Eye (tissue), 1 donor: ENCODE data around the gene POU2F3.

ENCODE experiments used
- DNase-seq: peaks from one replicate; pipeline ENCODE4 v3.0.0-alpha.2; 2015

Gene POU2F3

DNA sequence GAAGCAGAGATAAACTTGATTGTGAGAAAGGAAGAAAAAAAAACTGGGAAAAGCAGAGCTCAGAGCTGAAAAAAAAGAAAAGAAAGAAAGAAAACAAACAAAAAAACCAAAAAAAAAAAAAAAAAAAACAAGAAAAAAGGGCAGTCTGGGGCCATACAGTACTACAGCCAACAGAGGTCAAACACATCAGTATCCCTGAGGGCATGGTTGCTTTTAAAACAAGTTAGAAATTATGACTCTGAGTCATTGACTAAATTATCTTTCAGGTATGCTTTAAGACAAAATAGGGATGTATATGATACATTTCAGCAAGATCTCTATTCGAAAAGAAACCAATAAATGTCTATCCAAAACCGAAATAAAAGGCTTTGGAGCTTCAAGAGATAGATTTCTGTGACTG, 48.1 kb downstream of the POU2F3 start:
- DNase-seq, result no peak

DNA sequence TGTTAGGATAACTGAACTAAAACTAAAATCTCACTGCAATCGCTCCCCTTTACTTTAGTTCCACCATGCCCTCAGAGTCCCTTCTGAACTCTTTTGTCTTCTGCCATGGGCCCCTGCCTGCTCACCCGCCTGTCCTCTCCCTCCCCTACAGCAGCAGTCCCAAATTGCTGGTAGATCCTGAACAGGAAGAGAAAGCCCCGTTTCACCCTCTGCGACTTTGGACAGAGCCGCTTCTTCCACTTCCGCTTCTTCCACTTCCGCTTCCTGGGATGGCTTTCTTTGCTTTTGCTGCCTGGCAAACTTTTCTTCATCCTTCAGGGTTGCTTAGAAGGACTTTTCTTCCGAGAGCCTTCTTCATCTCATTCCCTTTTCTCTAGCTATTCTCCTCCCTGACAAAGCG, 49.5 kb downstream of the POU2F3 start:
- DNase-seq, result no peak

DNA sequence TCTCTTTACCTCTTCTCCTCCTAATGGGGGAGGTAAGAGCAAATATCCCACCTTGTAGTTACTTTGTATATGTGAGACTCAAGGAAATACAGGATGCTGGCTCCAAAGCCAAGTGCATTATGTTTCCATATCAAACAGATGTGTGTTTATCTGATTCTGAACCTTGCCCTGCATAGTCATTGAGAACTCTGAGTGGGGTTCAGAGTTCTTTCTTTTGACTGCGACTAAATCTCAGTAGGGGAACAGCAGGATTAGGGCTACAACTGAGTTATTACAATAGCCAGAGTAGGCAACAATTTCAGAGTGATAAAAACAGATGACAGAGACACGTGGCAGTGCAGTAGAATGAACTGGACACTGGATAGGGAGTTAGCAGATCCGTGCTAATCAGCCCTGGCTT, 51.0 kb downstream of the POU2F3 start:
- no peak for DNase-seq

DNA sequence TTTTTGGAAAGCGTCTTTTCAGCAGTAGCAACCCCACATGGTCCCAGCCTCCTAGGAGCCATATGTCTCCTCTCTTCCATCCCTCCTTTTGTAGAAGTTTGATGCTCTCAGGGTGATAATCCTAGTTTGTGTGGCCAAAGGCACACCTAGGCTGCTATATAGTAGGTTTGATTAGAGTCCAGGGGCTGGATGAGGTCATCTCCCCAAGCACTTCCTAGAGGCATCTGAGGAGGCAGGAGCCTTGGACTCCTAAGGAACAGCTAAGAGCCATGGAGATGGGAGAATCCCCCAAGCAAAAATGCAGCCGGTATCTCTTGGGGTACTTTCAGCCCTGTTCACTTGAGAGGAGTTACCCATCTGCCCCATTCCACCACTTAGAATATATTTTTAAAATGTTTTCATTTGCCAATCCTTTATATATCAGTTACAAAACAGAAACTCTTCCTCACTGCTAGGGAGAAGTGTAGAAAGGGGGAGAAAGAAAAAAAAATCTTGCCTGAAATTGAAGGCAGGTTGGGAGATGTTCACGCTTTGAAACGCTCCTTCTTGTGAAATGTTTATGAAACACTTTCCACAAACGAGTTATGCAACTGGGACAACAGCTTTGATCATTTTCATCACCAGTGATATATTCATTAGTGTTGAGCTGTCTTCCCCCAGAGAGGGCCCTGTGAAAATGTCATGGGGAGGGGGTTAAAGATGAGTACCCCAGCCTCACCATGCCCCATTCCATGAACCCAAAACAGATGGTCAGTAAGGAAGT, 53.3 kb downstream of the POU2F3 start:
- no peak for DNase-seq

DNA sequence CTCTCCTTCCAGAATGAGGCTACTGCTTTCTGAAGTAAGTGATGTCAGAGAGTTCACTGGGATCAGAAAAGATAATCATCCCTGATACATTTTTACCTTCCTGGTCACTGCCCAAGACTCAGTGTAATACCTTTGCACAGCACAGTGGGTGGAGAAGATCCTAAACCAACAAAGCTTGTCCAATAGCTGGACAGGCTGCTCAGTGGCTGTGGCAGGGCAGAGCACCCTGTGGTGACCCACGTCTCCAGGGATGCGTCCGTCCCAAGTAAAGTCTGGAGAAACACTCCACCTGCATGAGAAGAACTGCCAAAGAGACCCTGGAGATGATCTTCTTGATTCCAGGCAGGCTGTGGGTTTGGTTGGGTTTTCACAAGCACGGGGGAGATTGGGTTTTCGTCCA, 54.2 kb downstream of the POU2F3 start:
- DNase-seq, result no peak

DNA sequence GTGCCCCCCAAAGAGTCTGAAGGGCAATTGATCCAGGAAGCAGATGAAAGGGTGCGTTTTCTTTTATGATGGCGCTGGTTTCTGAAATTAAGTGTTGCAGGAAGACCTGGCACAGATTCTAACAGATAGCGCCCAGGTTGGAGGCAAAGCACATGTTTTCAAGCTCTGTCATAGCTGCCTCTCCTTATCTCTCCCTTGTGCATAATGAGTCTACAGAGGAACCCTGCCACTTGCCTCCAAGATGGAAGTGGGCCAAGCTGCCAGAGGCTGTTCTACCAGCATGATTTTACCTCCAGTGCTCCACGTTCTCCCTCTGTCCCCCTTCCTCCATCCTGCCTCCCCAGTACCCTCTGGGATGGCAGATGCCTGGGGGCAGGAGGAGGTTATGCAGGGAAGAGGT, 55.2 kb downstream of the POU2F3 start:
- DNase-seq, result no peak

DNA sequence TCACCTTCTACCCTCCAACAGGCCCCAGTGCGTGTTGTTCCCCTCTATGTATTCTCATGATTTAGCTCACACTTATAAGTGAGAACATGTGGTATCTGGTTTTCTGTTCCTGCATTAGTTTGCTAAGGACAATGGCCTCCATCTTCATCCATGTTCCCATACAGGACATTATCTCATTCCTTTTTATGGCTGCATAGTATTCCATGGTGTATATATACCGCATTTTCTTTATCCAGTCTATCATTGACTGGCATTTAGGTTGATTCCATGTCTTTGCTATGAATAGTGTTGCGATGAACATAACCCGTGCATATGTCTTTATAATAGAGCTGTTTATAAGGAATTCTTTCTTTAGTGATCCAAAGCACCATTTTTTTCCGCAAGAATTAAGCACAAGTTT, 56.6 kb downstream of the POU2F3 start:
- DNase-seq, result no peak

DNA sequence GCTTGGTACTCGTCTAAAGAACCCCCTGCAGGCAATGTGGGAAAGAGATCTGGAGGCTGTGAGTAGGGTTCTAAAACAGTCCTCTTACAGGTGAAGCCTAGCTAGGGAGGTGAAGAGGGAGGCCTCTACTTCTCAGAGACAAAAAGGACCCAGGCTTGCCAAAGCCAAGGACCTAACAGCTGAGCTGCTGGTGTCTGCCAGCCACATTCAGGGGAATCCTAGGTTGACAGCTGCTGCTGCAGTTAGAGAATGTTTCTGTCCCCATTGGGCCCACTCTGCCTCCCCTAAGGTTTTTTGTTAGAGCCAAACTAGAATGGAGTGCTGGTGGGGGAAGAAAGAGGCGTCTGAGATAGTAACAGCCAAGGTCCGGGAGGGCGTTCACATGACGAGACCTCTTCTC, 58.5 kb downstream of the POU2F3 start:
- DNase-seq, result no peak

DNA sequence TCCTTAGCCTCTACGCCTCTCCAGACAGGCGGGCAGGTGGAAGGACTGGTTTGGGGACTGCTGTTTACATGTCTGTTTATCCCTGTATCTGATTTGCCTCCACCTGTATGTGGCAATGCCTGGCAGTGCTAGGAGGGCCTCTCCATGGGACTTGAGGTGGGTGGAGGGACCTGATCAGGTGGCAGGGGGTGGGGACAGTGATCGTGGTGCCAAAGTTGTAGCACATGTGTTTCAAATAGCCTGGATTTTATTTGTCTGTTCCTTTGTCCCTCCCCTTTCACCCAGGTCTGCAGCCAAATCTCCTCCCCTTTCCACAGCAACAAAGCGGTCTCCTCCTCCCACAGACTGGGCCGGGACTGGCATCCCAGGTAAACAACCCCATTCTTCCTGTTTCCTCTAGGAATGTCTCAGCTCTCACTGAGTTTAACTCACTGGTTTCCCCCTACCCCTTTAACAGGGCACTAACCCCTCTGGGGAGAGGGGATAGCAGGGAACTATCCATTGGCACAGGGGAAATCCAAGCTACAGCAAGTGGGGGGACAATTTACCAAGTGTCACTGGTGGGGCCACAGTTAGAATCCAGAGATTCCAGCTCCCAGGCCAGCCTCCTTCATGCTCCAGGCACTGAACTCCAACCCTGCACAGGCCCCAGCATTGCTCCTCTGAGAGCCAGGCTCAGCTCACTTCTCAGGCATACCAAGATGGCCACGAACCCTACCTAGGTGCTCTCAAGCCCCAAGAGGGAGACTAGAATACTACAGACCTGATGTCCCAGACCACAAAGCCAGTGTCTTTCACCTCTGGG, 62.3 kb downstream of the POU2F3 start:
- DNase-seq, result no peak

DNA sequence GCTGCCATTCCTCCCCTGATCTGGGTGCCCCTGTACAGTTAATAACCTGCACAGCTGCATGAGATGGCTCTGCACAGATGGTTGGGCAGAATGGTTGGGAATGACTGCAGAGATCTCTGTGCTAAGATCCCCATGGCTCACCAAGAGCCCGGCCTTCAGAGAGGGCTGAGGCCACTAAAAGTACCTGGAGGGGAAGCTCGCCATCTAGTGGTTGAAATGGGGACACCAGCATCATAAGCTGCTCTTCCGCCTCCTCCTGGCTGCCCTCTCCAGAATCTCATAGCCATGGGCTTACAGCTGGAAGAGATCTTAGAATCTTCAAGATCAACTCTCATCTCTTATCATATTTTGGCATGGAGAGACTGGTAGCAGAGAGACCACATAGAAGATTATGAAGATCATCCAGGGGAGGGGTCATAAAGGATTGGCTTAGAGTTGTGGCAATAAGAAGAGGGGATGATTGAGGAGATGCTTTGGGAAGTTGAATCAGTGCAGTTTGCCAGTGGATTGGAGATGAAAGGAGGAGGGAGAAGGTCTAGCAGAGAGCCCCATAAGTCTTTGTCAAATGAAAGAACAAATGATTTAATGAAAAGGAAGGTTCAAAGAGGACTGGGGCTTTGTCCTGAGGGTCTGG, 63.2 kb downstream of the POU2F3 start:
- DNase-seq, result peak; percentile 92

DNA sequence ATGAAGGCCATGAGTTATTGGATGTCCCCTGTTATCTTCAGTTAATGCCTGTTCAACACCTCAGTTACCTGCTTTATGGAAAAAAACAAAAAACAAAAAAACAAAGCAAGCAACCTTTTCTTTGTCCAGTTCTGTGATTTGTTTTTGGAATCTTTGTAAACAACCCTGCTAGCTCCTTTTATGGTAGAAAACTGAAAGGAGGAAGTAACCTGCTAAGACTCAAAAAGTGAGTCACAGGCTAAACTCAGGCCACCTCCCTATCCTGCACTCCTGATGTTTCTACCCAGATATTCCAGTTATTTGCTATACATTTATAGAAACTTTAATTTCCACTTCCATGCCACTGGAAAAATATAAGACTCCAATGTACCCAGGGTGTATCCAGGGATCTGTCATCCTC, 64.6 kb downstream of the POU2F3 start:
- no peak for DNase-seq

DNA sequence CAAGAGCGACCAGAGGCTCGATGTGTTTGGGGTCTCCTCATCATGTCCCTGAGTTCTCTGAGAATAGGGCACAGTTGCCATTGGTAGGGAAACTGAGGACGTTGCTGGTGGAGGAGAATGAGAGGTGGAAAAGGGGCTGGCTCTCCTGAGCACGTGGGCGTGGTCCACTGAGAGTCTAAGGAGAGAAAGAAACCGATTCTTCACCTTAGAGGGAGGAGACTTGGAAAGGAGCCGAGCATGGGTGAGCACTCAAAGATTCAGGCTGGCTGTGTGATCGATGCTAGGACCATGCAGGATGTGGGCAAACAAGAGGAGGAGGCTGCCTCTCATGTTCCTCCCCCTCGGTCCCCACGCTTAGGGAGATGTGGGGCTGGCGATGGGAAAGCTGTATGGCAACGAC, 65.3 kb downstream of the POU2F3 start:
- DNase-seq, result no peak

DNA sequence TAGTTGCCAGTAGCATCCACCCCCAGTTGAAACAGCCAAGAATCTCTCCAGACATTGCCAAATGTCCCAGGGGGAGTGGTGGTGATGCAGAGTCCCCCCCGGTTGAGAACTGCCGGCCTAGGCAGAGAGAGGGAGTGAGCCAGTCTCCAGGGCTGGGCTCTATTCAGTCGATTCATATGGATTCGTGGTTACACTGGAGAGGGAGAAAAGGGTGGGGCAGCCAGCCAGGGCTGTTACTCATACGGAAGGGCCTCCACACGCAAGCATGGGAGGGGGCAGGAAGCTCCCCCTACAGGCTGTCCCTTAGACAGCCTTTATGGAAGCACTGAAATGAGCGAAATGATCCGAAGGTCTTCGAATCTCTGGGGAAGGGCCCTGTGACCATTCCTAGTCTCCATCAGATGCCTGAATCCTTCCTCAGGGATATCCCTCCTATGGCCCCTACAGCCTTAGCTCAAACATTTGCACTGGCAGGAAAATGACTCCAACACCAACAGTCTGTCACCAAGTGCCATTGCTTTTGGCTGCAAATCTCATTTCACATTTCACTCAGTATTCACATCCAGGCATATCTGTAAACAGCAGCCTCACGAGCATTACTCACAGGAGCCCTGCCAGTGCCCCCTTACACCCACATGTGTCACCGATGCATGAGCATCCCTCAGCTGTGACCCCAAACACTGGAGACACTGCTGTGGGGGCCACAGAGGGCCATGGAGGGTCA, 66.7 kb downstream of the POU2F3 start:
- DNase-seq, result no peak

DNA sequence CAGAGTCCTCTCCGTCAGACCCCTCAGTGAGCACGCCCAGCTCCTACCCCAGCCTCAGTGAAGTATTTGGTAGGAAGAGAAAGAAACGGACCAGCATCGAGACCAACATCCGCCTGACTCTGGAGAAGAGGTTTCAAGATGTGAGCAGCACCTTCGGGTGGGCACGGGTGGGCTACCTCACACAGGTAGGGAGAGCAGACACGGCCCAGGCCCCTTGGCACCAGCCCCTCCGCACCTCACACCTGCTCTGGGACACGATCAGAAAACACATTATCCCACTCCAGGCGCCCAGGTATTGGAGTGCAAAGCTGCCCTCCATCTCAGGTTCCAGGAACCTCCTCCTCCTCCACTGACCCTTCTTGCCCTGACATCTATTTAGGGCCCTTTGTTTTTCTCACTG, 67.5 kb downstream of the POU2F3 start:
- no peak for DNase-seq

DNA sequence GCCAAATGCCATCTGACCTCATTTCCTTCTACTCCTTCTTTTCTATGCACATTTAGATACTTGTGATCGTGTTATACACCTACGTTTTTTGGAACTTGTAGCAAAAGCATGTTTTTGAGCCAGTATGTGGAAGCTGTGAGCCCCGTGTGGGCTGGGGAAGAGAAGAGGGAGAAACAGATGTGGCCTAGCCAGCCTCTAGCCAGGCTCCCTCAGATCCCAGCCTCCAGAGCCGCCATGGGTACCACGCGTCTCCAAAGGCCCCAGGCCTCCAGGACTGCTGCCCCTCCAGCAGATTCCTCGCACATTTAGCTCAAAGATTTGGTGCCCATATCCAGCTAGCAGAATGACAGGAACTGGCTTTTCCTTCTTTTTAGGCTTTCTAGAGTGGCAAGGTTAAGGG, 68.1 kb downstream of the POU2F3 start:
- no peak for DNase-seq

DNA sequence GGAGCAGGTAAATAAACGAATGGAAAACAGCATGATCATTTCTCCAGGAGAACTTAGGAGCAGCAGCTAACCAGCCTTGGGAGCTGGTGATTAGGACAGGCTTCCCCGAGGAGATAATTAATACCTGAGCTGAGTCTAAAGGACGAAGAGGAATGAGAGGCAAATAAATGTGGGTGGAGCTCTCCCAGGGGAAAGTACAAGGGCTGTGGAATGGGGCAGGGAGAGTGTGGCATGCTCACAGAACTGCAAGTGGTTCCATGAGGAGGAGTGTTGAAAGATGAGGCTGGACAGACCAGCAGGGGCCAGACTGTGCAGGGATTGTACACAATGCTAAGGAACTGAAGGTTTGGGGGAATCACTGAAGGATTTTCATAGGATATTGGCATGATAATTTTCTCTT, 70.9 kb downstream of the POU2F3 start:
- no peak for DNase-seq

DNA sequence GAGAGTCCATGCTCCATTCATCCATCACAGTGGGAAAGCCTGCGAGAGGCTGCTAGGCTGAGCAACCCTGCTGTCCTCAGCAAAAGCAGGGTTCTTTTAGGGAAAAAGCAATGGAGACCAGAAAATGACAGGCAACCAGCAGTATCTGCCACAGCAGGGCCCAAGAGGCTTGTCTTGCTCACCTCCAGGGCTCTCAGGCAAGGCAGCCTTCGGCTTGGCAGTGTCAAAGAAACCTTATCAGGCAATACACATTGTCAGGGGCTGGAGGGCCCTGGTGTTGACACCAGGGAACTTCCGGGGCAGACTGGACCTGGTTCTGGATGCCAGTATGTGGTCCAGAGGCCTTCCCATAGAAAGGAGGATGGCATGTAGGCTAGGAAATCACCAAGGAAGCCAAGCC, 74.9 kb downstream of the POU2F3 start:
- no peak for DNase-seq

DNA sequence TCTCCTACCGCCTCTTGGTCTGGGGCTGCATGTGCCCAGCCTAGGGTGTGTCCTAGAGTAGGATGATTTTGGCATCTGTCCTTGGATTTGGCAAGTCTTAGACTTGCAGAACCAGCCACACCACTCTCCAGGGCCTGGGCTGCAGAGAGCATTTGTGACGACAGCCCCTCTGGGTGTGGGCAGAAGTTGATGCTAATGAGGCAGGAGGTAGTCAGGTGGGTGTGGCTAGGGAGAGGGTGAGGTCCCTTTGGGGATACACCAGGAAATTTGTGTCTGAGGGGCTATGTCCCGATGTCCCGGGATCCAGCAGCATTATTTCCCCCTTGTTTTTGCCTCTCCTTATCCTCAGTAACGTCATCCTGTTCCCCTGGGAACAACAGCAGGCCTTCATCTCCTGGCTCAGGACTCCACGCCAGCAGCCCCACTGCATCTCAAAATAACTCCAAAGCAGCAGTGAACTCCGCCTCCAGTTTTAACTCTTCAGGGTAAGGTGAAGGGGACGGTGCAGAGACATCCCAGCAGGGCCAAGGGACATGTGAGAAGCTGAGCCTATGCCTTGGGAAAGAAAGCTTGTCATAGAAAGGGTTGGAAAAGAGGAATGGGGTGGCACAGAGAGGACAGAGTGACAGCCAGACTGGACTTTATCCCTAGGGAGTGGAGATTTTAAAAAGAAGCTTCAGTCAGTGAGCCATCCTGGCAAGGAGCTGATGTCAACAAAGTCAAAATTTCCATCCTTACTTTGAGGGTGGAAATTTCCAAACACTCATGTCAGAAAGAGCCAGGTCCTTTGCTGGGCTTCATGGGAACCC, 77.1 kb downstream of the POU2F3 start:
- no peak for DNase-seq

DNA sequence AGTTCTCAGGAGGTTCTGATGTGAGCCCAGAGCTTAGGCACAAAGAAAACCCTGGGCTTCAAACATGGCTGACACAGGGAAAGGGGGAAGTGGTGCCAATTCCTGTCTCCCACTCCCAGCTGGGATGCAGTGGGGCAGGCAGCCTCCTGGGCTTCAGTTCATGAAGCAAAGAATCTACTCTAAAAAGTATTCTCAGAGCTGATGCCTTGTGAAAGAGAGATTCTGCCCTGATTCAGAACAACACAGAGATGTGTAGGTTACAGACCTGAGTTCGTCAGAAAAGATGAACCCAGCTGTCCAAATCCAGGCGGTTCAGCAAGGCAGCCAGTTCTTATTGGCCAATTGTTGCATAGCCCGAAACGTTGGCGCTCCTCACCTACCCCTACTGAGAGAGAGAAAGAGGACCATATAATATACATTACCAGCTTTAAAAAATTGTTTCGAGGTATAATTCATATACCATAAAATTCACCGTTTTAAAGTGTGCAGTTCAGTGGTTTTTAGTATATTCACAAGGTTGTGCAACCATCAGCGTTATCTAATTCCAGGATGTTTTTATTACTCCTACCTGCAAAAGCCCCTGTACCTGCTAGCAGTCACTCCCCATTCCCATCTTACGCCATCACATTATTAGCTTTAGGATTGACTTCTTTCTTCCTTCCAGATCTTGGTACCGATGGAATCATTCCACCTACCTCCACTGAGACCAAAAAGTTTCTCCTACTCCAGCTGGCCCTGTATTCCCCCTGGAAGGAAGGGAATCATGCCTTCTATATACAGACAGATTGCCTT, 77.9 kb downstream of the POU2F3 start:
- DNase-seq, result no peak

DNA sequence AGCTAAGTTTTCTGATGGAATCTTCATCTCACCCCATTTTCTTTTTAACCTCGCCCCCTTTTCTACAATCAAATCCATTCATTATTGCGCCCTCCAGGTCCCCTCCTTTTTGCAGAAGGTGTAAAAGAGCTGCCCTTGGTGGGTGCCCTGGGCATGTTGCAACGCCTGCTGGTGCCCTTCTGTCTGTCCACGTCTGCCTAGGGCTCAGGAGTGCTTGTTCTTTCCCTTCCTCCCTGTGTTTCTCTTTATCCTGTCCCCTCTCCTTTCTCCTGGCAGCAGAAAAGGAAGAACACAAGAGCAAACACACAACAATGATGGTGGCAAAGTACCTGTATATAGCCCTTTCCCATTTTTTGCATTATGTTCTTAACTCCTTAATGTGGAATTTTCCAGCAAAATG, 79.0 kb downstream of the POU2F3 start:
- no peak for DNase-seq

DNA sequence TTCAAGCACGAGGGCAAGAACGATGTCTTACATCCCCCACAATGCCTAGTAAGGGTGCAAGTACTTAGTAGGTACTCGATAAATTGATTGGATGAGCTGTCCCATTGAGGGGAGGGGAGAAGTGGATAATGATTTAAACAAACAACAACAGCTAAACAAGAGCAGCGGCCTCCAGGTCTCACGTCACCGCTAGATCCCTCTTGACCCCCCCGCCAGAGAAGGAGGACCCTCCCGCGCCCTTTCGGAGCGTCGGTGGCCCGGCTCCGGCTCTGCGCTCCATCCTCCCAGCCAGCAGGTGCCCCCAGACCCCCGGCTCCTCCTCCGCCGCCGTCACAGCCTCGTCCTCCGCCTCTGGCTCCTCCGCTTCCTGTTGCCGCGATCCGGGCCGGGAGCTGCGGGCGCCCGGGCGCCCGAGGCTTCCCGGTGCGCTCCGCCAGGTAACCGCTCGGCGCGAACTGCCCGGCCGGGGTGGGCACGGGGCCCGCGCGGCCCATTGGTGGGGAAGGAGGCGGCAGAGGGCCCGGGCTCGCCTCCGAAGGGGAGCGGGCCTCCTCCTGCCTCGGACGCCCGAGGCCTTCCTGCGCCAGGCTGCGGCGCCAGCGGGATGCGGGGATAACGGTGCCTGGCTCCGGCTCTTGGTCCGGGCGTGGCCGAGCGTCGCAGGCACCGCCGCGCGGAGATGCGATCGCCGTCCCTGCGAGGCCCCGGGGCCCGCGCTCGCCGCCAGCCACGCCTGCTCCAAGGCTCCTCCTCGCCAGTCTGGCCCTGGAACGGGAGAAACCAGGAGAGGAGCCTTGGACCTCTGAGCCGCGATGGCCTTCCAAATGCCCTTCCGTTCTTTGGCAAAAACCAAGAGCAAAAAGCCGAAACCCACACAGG, 85.2 kb downstream of the POU2F3 start, which contains the start of gene TLCD5:
TLCD5 (plus strand) TSS at position 368 of the 879 bp plus-strand sequence. CDS start 2,143 bp downstream, outside the sequence.
- peak; percentile 94 for DNase-seq
